ENCODE results near the gene MARCHF7.
"Not testable (repeated sequence)": the region's sequence is repeated elsewhere in the genome, so short reads cannot be mapped to it uniquely, and the experiment has no call there.

MARCHF7 gene

DNA sequence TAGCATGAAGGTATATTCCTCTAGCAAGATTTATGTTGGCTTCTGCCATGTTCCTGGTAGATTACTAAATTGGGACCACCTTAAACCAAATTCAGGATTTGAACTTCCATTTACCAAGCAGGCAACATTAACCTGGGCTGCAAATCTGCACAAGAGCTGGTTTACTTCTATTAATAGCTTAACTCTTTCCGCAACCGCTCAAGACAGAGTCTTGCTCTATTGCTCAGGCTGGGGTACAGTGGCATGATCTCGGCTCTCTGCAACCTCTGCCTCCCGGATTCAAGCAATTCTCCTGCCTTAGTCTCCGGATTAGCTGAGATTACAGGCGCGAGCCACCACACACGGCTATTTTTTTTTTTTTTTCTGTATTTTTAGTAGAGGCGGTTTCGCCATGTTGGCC lies 8.4 kb downstream of the MARCHF7 start:
- no peak for DNase-seq (ENCODE audit: low read depth in 2 of 2)

DNA sequence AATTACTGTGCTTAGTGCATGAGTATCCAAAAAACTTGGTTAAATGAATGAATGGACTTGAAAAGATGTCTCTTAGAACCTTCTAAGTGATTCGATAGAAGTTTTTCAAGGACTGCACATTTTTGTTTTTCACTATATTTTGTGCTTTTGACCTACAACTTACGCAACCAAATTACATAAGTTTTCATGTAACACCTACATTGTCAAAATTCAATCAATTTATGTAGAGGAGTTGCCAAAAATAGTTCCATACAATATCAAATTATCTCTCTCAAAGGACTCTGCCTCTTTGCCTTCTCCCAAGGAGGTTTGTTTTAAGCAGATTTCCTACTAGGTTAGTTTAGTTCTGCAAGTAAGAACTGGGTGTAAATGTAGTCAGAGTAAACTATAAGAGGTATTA lies 10.3 kb downstream of the MARCHF7 start:
- no peak for DNase-seq (ENCODE audit: low read depth in 2 of 2)

DNA sequence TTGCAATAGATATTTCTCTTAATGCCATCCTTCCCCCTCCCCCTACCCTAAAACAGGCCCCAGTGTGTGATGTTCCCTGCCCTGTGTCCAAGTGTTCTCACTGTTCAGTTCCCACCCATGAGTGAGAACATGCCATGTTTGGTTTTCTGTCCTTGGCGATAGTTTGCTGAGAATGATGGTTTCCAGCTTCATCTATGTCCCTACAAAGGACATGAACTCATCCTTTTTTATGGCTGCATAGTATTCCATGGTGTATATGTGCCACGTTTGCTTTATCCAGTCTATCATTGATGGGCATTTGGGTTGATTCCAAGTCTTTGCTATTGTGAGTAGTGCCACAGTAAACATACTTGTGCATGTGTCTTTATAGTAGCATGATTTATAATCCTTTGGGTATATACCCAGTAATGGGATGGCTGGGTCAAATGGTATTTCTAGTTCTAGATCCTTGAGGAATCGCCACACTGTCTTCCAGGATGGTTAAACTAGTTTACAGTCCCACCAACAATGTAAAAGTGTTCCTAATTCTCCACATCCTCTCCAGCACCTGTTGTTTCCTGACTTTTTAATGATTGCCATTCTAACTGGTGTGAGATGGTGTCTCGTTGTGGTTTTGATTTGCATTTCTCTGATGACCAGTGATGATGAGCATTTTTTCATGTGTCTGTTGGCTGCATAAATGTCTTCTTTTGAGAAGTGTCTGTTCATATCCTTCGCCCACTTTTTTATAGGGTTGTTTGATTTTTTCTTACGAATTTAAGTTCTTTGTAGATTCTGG lies 12.7 kb downstream of the MARCHF7 start:
- DNase-seq (ENCODE audit: low read depth in 2 of 2), result not testable (repeated sequence)

DNA sequence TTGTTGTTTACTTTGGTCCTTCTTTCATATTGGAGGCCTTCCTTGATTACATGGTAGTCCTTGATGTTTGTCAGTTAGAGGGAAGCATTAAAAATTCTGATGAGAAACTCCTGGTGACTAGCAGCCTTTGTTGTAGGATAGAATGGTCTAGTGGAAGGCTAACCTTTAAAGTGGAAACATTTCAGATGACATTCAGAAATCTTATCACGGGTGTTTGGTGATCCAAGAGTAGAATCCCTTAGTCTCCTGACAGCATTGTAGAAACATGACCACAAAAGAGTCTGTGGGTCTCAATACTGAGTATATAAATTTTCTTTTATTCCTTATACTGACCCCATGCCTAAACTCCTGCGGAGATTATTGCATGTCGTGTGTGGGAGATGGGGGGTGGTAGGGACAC lies 13.4 kb downstream of the MARCHF7 start:
- no peak for DNase-seq (ENCODE audit: low read depth in 2 of 2)

DNA sequence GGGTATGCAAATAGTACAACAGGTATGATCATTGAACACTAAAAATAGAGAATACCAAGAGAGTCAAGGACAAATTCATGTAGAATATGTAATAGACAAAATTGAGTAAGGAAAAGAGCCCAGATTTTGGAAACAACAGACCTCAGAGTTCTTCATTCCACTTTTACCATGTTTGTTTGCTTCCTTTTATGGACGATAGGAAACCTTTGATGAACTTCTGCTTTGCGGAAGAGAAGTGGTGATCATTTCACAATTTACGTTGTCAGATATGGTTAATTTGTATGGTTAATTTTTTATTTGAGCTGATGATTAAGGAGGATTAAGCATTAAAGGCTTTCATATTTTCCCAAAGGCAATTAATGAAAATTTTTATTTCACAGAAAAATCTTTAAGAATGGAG lies 16.3 kb downstream of the MARCHF7 start:
- DNase-seq (ENCODE audit: low read depth in 2 of 2), result no peak

DNA sequence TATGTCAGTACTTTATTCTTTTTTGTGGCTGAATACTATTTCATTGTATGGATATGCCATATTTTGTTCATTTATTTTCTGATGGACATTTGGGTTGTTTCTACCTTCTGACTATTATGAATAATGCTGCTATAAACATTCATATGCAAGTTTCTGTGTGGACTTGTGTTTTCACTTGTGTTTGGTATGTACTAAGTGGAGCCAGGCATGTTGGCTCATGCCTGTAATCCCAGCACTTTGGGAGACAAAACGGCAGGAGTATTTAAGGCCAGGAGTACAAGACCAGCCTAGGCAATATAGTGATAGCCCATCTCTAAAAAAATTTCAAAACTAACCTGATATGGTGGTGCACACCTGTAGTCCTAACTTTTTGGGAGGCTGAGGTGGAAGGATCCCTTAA lies 23.3 kb downstream of the MARCHF7 start:
- DNase-seq (ENCODE audit: low read depth in 2 of 2), result no peak

DNA sequence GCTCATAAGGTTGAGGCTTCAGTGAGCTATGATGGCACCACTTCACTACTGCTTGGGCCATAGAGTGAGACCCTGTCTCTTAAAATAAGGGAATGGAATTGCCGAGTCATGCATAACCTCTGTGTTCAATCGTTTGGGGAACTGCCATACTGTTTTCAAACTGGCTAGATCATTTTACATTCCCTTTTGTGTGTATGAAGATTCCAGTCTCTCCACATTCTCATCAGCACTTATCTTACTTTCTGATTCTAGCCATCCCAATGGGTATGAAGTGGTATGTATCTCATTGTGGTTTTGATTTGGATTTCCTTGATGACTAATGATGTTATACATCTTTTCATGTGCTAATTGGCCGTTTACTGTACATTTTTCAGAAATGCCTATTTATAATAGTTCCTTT lies 23.7 kb downstream of the MARCHF7 start:
- DNase-seq (ENCODE audit: low read depth in 2 of 2), result no peak

DNA sequence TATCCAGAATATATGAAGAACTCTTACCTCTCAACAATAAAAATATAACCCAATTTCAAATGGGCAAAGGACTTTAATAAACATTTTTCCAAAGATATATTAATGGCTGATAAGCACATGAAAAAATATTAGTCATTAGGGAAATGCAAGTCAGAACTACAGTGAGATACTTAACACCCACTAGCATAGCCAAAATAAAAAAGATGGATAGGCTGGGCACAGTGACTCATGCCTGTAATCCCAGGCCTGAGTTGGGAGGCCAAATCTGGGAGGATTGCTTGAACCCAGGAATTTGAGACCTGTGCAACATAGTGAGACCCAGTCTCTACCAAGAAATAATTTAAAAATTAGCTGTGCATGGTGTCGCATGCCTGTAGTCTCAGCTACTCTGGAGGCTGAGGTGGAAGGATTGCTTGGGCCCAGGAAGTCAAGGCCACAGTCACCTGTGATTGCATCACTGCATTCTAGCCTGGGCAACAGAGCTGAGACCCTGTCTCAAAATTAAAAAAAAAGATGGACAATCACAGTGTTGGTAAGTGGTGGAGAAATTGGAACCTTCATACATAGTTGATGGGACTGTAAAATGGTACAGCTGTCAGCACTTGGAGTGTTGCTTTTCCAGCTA lies 25.1 kb downstream of the MARCHF7 start:
- DNase-seq (ENCODE audit: low read depth in 2 of 2), result no peak

DNA sequence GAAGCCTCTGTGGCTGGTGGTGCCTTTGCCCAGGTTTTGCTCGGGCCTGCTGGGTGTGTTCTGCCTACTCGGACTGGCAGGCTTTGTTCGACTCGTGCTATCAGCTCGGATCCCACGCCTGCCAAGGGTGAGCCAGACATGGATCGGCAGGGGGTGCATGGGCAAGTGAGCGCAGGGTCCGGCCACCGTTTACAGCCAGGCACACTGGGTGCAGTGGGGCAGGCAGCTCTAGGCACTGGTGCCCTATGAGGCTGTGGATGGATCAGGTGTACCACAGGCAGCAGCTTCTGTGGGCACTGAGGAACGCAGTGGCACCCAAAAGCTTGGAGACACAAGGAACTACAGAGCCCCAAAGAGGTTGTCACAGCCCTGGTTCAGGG lies 25.6 kb downstream of the MARCHF7 start:
- DNase-seq (ENCODE audit: low read depth in 2 of 2), result no peak

DNA sequence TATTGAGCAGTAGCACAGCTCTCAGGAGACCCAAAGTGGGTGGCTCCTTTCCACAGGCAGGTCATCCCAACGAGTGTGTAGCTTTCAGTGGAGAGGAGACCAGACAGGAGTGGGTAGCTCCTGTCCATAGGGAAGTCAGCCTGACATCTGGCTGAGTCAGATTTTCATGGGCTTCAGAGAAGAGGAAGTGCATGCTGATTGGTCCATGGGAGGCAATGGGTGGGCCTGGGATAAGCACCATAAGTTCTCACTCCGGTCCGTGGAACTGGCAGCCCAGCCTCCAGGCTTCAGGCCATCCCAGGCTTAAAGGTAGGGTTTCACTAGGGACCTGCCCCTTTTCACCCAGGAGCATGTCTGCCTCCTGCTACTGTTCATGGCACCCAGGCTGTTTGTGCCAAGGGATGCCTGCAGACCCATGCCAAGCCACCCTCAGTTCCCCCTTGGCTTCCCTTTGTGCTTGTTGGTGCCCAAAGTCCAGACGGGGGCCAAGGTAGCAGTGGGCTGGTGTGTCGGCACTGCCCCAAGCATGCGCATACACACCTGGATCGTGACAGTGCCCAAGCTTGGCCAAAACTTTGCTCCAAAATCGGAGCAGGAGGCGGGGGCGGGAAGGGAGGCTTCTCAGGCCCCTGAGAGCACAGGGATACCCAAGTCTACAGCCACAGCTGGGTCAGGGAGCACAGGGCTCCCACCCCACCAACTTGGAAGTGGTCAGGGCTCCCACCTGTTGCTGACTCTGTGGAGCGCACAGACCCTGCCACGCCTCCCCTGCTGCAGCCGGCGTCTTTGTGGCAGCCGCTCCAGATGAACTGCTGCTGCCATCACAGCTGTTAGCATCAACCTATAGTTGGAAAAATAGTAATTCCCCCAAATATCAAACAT lies 26.4 kb downstream of the MARCHF7 start:
- no peak for DNase-seq (ENCODE audit: low read depth in 2 of 2)

DNA sequence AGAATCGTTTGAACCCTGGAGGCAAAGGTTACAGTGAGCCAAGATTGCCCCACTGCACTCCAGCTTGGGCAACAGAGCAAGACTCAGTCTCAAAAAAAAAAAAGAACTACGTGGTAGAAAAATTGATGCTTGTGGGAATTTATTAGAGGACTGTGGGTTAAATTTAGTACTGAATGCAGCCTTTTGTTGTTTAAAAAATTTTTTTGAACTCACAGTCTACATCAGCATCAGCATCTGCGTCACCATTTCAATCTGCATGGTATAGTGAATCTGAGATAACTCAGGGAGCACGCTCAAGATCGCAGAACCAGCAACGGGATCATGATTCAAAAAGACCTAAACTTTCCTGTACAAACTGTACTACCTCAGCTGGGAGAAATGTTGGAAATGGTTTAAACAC lies 30.5 kb downstream of the MARCHF7 start:
- no peak for DNase-seq (ENCODE audit: low read depth in 2 of 2)

DNA sequence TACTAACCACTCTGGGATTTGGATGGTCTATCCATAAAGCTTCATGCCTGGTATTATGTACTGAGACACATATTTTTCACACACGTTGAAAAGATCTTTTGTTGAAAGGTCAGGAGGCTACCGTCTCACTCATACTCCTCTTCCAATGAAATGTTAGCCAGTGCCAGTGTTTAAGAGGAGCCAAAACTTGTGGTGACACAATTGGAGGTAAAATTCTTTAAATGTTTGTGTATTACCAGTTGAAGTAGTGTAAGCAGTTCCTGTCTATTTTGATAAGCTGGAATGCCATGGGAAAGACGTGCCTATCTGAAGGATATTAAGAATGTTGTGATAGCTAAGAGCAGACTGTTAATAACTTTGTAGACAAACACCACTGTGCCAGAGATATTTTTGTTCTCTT lies 32.1 kb downstream of the MARCHF7 start:
- DNase-seq (ENCODE audit: low read depth in 2 of 2), result no peak

DNA sequence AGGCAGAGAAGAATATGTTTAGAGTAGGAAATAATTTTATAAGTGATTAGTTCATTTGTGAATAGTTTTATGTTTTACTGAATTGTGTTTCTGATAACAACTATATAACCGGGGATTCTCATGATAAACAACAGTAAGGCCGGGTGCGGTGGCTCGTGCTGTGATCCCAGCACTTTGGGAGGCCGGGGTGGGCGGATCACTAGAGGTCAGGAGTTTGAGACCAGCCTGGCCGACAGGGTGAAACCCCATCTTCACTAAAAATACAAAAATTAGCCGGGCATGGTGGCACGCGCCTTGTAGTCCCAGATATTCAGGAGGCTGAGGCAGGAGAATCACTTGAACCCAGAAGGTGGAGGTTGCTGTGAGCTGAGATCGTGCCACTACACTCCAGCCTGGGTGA lies 32.9 kb downstream of the MARCHF7 start:
- DNase-seq (ENCODE audit: low read depth in 2 of 2), result not testable (repeated sequence)

DNA sequence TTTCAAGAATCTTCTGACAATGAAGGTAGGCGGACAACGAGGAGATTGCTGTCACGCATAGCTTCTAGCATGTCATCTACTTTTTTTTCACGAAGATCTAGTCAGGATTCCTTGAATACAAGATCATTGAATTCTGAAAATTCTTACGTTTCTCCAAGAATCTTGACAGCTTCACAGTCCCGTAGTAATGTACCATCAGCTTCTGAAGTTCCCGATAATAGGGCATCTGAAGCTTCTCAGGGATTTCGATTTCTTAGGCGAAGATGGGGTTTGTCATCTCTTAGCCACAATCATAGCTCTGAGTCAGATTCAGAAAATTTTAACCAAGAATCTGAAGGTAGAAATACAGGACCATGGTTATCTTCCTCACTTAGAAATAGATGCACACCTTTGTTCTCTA lies 35.8 kb downstream of the MARCHF7 start:
- DNase-seq (ENCODE audit: low read depth in 2 of 2), result no peak

DNA sequence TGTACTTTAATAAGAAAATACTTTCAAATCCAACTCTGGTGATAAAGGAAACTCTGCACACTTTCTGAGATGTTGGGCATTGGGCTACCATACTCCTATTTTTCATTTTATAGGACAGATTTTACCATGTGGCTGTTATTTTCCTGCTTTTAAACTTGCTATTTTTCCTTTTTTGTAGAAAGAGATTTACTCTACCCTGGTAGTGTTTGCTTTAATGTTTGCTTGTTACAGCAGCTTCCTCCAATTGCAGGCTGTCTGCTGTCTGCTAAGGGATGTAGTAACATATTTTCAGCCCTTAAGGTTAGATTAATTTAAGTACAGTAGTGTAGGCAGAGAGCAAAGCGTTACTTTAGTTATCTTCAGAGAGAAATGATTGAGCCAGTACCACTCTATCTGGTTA lies 38.6 kb downstream of the MARCHF7 start:
- DNase-seq (ENCODE audit: low read depth in 2 of 2), result no peak

DNA sequence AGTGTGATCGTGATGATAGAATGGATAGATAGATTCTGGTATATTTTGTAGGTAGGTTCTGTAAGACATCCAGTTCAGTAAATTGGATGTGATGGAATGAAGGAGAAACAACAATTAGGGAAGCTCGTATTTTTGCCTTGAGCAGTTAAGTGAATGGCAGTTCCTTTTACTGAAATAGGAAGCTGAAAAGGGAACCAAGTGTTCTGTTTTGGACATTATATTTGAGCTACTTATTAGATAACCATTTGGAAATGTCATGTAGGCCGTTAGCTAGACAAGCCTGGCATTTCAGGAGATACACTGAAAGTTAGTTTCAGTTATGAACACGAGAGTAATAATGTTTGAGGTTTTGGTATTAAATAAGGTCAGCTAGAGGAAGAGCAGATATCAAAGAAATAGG lies 41.5 kb downstream of the MARCHF7 start:
- DNase-seq (ENCODE audit: low read depth in 2 of 2), result no peak

DNA sequence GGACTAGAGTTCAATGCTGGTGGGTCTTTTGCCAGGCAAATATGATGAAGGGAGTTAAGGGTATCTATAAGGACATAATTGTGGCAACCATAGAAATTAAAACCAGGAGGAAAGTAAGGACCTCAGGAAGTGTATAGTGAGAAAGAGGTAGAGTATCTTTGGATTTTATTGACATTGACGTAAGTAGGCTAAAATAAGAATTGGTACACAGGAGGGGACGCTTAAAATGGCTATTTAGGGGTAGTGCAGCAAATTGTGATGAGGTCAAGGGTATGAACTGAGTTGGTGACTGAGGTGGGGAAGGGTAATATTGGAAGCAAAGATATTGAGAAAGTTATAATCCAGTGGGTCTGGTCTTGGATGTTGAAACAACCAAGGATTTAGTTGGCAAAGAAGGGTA lies 42.7 kb downstream of the MARCHF7 start:
- DNase-seq (ENCODE audit: low read depth in 2 of 2), result no peak

DNA sequence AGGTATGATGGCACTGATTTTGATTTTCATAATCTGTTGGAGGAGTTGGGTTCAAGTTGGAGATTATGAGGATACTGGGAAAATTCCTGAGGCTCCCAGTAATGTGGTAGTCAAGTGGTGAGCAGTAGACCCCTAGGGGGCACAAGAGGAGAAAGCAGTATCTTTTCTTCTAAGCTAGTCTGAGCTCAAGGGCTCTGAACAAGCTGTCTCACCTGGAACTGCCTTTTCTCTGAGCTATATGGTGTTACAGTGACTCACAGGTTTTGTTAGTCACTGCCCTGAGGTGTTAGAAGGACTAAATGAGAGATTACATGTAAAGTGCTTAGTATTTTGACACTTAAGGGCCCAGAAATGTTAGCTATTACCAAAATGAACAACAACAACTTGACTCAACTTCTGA lies 43.5 kb downstream of the MARCHF7 start:
- no peak for DNase-seq (ENCODE audit: low read depth in 2 of 2)

DNA sequence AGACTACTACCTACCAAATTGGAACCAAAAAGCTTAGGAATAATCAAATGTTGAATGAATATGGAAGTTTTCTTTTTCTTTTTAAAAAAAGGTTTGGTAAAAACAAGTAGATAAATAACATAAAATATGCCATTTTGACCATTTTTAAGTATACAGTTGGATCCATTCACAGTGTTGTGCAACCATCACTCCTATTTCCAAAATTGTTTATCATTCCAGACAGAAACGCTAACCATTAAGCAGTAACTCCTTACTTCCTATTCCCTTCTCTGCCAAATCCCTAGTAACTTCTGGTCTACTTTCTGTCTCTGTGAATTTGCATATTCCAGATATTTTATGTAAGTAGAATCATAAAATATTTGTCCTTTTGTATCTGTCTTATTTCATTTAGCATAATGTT lies 45.9 kb downstream of the MARCHF7 start:
- DNase-seq (ENCODE audit: low read depth in 2 of 2), result no peak

DNA sequence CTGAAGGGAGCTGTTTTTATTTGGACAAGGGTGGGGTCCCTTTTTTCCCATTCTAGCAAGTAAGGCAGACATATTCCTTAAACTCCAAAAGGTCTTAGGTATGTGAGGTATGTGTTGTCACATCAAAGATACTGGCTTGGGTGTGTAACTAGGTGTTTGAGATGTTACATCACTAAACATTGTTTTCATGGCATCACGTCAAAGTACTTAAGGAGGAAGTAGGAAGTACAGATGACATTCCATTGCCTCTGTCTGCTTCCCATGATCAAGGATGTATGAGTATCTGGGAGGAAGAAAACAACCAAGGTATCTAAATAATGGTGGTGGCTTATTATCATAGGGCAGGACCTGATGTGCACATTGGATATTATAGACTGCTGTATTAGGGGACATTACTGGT lies 46.4 kb downstream of the MARCHF7 start:
- no peak for DNase-seq (ENCODE audit: low read depth in 2 of 2)

DNA sequence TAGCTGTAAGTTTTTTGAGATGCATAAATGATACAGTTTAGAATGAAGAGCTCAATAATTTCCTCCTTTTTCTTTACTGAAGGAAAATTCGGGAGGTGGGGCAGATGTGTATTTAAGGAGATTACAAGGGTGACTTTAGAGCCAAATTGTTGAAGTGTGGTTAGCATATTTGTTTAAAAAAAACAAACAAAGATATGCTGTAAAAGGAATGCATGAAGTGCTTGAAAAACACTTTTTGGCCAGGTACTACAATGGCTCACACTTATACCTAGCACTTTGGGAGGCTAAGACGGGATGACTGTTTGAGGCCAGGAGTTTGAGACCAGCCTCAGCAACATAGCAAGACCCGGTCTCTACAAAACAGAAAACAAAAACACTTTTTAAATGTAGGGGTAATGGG lies 47.3 kb downstream of the MARCHF7 start:
- no peak for DNase-seq (ENCODE audit: low read depth in 2 of 2)

DNA sequence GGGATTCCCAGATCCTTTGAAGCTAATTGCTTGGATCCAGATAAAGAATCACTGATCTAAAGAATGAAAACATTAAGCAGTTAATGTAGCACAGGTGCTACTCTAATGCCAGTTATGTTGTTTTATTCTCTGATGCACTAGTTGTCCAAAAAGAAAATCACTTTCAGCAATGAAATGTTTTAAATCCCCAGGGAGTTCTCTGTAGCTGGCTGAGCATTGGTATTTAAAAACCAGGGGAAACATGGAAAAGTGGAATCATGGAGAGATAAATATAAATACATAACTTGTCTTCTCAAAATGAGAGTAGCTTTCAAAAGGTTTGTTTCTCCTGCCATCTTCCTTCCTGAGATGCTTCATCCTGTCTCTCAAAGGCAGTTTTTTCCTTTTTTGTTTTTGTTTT lies 48.0 kb downstream of the MARCHF7 start:
- DNase-seq (ENCODE audit: low read depth in 2 of 2), result no peak

DNA sequence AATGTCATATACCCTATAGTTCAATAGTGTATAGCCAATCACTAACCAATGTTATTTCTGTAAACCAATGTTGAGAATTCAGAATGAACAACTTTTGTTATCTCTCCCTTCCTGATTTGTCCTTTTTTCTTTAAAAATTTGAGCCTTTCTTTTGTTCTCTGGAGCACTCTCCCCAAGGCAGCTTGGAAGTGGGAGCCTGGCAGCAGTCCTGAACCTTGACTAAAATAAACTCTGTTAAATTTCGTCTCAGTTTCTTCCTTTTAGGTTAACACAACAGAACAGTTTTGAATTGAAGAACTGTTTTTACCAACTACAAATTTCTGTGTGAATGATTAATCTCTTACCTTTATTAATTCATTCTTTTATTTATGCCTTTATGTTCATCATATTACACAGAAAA lies 49.8 kb downstream of the MARCHF7 start:
- no peak for DNase-seq (ENCODE audit: low read depth in 2 of 2)

Measured in stimulated activated CD8-positive, alpha-beta memory T cell treated with anti-CD3 and anti-CD28 coated beads, Interleukin-2, amount 100 ng/mL, for 1 hour (primary cell).